HUES48 (cell line): ENCODE measurements around the gene MYOCD.

ENCODE experiments used
- H3K27ac ChIP-seq: one replicate; pipeline ENCODE4 v1.7.0; 2013; ENCODE audit warnings: low read depth, low read length, inconsistent platforms
- H3K27me3 ChIP-seq: 2 replicates; pipeline ENCODE4 v1.6.1; 2013; ENCODE audit warnings: mild to moderate bottlenecking, low read length; ENCODE audit not compliant: control insufficient read depth, insufficient read depth
- H3K36me3 ChIP-seq: 2 replicates; pipeline ENCODE4 v1.6.1; 2013; ENCODE audit warnings: low read length; ENCODE audit not compliant: control insufficient read depth, insufficient read depth
- H3K4me1 ChIP-seq: 2 replicates; pipeline ENCODE4 v1.6.1; 2013; ENCODE audit warnings: mild to moderate bottlenecking, low read length; ENCODE audit not compliant: control insufficient read depth, insufficient read depth
- H3K4me3 ChIP-seq: 2 replicates; pipeline ENCODE4 v1.5.1; 2013; ENCODE audit warnings: mild to moderate bottlenecking, low read depth, low read length
- H3K9ac ChIP-seq: 2 replicates; pipeline ENCODE4 v1.6.1; 2013; ENCODE audit warnings: mild to moderate bottlenecking, low read depth, low read length, moderate library complexity
- H3K9me3 ChIP-seq: 2 replicates; pipeline ENCODE4 v1.6.1; 2013; ENCODE audit warnings: low read length; ENCODE audit not compliant: control insufficient read depth, insufficient read depth

The MYOCD gene

DNA sequence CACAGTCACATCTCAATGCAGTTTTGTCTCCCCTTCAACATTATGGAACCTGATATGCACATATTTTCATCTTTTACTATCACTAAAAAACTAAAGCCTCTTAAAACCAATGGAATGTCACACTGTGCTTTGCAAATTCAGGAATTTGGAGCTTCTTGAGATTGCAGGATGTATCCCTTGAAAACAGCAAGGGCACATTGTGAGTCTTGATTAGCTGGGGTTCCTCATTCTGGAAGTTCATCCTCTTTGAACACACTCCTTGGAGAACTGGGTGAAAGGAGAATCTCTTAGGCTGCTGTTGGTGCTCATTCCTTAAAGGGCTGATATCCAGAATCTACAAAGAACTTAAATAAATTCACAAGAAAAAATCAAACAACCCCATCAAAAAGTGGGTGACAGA lies 21.1 kb upstream of the MYOCD start:
- no peaks in the 10 kb centered on the region for H3K27me3 ChIP-seq
- H3K9ac ChIP-seq, result no peak overlapping the region
- peaks cover 9% of the 10 kb centered on the region for H3K4me1 ChIP-seq
- H3K4me3 ChIP-seq, result peak overlapping the region; percentile 8; the same call in 1 of the 2 replicates
- H3K27ac ChIP-seq, result peak overlapping the region; percentile 53
- no peaks in the 10 kb centered on the region for H3K36me3 ChIP-seq
- no peaks in the 10 kb centered on the region for H3K9me3 ChIP-seq

DNA sequence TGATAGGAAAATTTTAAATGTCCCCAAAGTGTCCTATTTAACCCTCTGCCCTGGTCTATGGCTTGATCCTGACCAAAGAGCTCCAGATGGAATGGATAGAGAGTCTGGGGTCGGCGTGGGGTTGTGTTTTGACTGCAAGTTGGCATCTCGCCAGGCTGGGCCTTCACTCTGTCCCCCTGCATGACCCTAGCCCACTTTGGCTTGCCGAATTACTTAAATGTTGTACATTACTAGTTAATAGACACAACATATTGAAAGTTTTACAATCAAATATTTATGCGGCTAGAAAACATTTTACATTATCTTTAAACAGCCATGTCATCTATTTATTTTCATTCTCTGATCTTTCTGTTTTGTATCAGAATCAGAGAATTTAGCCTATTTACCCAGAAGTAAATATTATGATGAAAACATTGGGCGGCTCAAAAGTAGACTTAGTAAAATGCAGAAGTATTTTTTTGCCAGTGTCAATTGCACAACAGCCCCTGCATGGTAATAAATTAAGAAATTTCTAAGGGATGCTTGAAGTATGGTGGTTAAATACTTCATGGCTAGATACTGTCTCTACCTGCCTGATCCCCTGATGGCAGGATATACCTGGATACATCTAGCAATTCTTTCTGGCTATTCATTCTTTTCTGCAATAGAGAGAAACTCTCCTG lies 18.8 kb upstream of the MYOCD start:
- Histone ChIP-seq H3K9ac (no peak overlapping the region), H3K4me3 (no peak overlapping the region), H3K27ac (no peak overlapping the region), H3K9me3 (no peaks in the 10 kb centered on the region), H3K27me3 (no peaks in the 10 kb centered on the region), H3K4me1 (peaks cover 9% of the 10 kb centered on the region), H3K36me3 (no peaks in the 10 kb centered on the region)

DNA sequence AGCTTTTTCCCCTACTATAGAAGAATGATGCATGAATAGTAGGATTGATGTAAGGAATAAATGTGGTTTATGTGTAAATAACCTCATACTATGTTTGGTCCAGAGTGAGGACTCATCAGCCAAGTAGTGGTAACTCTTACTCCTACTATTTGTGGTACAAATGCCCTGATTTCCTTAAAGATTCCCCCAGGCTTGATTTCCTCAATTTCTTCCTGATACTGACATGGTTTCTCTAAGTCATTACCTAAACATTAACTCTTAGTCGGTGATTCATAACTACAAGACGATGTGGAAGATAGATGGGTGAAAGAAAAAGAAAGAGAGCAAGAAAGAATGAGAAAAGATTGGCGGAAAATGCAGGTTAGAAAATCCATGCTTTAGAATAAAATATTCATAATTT lies 17.2 kb upstream of the MYOCD start:
- Histone ChIP-seq H3K9me3 (no peaks in the 10 kb centered on the region), H3K27me3 (no peaks in the 10 kb centered on the region), H3K4me3 (no peak overlapping the region), H3K27ac (no peak overlapping the region), H3K36me3 (no peaks in the 10 kb centered on the region), H3K4me1 (peaks cover 9% of the 10 kb centered on the region), H3K9ac (no peak overlapping the region)

DNA sequence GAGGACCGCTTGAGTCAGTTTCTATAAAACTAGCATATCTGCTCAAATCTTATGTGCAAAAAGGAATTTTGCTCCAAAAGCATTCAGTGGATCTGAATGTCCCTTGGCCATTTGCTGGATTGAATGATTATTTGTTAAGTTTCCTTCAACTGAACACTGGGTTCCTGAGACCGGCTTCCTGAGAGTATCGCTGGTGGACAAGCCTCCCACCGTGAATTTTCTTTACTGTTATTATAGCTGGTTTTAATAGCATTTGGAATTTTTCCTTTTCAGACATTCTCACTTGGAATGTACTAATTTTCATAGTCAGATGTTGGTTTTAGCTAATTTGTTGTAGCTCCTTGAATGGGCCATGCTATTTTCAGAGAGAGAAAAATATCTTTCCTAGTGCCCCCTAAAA lies 9.8 kb upstream of the MYOCD start:
- H3K36me3 ChIP-seq, result no peaks in the 10 kb centered on the region
- no peak overlapping the region for H3K4me3 ChIP-seq
- H3K27me3 ChIP-seq, result no peaks in the 10 kb centered on the region
- no peaks in the 10 kb centered on the region for H3K9me3 ChIP-seq
- no peaks in the 10 kb centered on the region for H3K4me1 ChIP-seq
- H3K9ac ChIP-seq, result no peak overlapping the region
- H3K27ac ChIP-seq, result no peak overlapping the region

DNA sequence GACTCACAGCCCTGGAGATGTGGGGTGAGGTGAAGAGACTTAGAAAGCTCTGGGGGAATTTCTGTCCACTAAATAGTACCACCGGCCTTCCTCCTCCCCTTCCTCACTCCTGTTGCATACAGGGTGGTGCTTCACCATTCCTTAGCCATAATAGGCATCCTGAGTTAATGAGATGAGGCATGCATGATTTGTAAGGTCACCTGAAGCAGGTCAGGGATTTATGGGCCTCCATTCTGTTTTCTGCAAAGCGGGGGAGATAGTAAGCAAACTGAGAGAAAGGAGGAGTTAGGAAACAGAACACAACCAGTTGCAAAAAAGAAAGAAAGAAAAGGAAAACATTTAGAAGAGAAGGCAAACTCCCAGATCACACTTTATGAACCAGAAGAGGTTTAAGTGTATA lies 9.3 kb upstream of the MYOCD start:
- Histone ChIP-seq H3K27ac (no peak overlapping the region), H3K27me3 (no peaks in the 10 kb centered on the region), H3K9me3 (no peaks in the 10 kb centered on the region), H3K4me3 (no peak overlapping the region), H3K4me1 (no peaks in the 10 kb centered on the region), H3K9ac (no peak overlapping the region), H3K36me3 (no peaks in the 10 kb centered on the region)

DNA sequence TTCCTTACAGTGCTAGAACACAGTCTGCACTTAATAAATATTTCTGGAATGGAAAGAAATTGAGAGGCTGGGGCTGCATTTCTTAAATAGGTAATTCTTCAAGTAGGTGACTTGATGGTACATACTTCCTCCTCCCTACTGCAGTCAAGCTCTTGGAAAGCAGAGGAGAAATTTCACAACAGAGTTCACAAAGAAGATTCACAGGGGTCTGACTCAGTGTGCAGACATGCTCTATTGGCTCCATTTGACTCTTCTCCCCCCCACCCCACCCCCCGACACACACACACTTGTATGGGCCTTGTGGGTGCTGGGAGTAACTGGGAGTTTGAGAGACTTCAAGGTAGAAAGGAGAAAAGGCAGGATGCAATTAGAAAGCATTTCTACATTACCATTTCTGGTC lies 6.2 kb upstream of the MYOCD start:
- Histone ChIP-seq H3K9me3 (no peaks in the 10 kb centered on the region), H3K4me3 (no peak overlapping the region), H3K36me3 (no peaks in the 10 kb centered on the region), H3K9ac (no peak overlapping the region), H3K27me3 (peaks cover 9% of the 10 kb centered on the region), H3K4me1 (no peaks in the 10 kb centered on the region), H3K27ac (no peak overlapping the region)

DNA sequence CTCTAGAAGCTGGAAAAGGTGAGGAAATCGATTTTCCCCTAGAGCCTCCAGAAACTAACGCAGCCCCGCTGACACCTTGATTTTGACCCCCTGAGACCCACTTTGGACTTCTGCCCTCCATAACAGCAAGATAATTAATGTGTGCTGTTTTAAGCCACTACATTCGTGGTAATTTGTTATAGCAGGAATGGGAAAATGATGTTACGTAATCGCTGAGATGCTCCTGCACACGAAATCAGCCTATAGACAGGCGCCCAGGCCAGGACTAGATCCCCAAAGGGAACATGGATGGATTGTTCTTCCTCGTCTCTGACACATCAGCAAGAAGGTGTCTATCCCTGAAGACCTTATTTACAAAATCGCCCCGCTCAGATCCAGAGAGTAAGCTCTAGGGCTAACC lies 1.4 kb upstream of the MYOCD start:
- 0 out of 2 replicates have a peak, but pooled peaks cover 4% of the 10 kb centered on the region for H3K4me1 ChIP-seq
- no peak overlapping the region for H3K4me3 ChIP-seq
- peaks cover 31% of the 10 kb centered on the region for H3K27me3 ChIP-seq
- no peaks in the 10 kb centered on the region for H3K36me3 ChIP-seq
- H3K9me3 ChIP-seq, result no peaks in the 10 kb centered on the region
- H3K9ac ChIP-seq, result no peak overlapping the region
- no peak overlapping the region for H3K27ac ChIP-seq

DNA sequence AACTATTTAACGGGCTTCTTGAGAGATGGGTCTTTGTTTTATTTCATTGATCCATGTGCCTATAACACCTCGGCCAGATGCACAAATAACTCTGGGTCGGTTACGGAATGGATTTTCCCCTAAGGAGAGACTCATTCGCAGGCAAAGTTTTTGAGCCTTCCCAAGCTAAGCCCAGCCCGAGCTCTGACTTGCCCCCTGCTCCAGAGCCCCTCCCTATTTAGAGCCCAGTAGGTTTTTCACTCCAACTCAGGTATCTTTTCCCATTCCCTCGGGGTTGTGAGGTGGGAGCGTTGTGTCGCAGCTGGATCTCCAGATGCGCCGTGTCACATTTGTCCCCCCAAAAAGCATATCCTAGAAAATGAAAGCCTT lies 812 bp upstream of the MYOCD start:
- no peak overlapping the region for H3K27ac ChIP-seq
- H3K9me3 ChIP-seq, result no peaks in the 10 kb centered on the region
- H3K4me3 ChIP-seq, result peak overlapping the region; percentile 78
- H3K36me3 ChIP-seq, result no peaks in the 10 kb centered on the region
- peaks cover 31% of the 10 kb centered on the region for H3K27me3 ChIP-seq
- no peak overlapping the region; the same call in 1 of the 2 replicates for H3K9ac ChIP-seq
- H3K4me1 ChIP-seq, result 0 out of 2 replicates have a peak, but pooled peaks cover 4% of the 10 kb centered on the region

DNA sequence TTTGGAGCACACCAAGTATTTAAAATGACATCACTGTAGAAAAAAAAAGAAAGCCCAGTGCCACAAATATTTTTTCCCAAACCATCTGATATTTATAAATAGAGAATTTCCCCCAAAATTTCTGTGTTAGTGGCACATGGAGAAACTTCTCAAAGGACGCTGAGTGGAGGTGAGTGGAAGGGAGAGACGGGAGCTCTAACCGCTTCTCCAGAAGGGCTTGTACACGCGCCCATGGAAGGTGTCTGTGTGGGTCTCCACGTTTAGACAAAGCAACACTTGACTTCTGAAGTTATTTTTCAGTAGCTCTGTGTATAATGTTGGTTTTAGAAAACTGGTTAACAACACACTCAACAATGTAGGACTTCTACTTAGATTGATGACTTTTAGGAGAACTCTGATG lies 1.0 kb downstream of the MYOCD start:
- Histone ChIP-seq H3K36me3 (no peaks in the 10 kb centered on the region), H3K9me3 (no peaks in the 10 kb centered on the region), H3K9ac (no peak overlapping the region), H3K27me3 (peaks cover 31% of the 10 kb centered on the region), H3K4me3 (no peak overlapping the region; the same call in 1 of the 2 replicates), H3K27ac (no peak overlapping the region), H3K4me1 (peaks cover 9% of the 10 kb centered on the region; the same call in 1 of the 2 replicates)

DNA sequence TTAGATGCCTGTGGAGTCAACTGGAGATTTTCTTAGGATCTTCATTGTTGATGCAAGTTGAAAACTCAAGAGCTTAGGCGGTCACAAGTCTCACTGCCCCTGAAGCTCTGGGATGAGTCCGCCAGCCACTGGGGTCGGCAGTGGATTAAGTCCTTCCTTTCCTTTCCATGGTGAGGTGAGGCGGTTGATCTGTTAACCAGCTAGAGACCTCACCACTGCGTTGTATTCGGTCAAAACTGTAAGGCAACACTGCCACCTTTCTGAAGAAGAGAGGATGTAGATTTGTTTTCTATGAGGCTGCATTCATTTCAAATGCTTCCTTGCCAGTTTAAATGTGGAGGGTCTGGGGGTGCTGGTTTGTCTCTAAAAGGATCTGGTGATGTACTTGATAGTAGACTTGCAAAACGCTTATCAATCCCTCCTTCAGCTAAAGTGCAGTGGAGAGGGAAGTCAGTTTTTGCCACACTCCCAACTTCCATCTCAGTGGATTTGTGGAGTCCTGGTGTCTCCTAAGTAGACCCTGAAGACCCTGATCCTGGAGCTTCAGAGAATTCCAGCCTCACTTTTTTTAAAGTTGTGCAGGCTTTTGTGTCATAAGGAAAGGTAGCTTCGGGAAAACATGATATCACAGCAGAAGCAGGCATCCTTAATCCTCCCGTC lies 1.7 kb downstream of the MYOCD start:
- Histone ChIP-seq H3K9ac (no peak overlapping the region), H3K36me3 (no peaks in the 10 kb centered on the region), H3K4me3 (no peak overlapping the region; the same call in 1 of the 2 replicates), H3K4me1 (peaks cover 9% of the 10 kb centered on the region; the same call in 1 of the 2 replicates), H3K27ac (no peak overlapping the region), H3K9me3 (no peaks in the 10 kb centered on the region), H3K27me3 (peaks cover 31% of the 10 kb centered on the region)

DNA sequence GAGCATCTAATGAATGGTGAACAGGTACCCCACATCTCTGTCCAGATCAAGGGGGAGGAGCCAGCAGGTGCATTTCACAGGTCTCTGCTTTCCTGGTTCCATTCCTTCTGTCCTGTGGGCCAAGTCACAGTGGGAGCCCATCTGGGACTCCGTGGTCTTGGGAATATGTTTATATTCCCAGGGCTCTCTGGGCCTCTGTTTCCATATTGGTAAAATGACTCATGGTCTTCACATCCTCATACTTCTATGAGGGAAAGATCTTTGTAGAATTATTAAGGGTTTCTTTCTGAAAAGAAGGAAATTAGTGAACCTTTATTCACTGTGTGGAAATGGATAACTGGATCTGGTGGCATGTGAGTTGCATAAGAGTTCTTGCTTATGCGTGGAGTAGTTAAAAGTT lies 6.2 kb downstream of the MYOCD start:
- no peak overlapping the region for H3K27ac ChIP-seq
- H3K4me1 ChIP-seq, result peaks cover 5% of the 10 kb centered on the region; the same call in 1 of the 2 replicates
- H3K9me3 ChIP-seq, result no peaks in the 10 kb centered on the region
- peaks cover 5% of the 10 kb centered on the region for H3K27me3 ChIP-seq
- H3K4me3 ChIP-seq, result no peak overlapping the region
- H3K36me3 ChIP-seq, result no peaks in the 10 kb centered on the region
- no peak overlapping the region for H3K9ac ChIP-seq
